WERI-Rb-1 (cell line): ENCODE measurements around the gene WWOX.

Experiments used
- DNase-seq: peaks from one replicate; pipeline ENCODE4 v3.0.0-alpha.2; 2020
- H3K27ac ChIP-seq: fragments of 250-450 bp; sonication (Bioruptor Pico); 2 replicates; pipeline ENCODE4 v1.5.1; 2020; ENCODE audit warnings: mild to moderate bottlenecking, moderate library complexity
- H3K27me3 ChIP-seq: fragments of 250-450 bp; sonication (Bioruptor Pico); 2 replicates; pipeline ENCODE4 v1.5.1; 2021; ENCODE audit warnings: mild to moderate bottlenecking, low read depth, moderate library complexity; ENCODE audit not compliant: insufficient read depth, severe bottlenecking
- H3K36me3 ChIP-seq: fragments of 250-450 bp; sonication (Bioruptor Pico); 2 replicates; pipeline ENCODE4 v1.5.1; 2020; ENCODE audit warnings: mild to moderate bottlenecking, moderate library complexity
- H3K4me3 ChIP-seq: 2 replicates; pipeline ENCODE4 v1.5.1; 2011; ENCODE audit warnings: low read depth, mild to moderate bottlenecking, control low read depth, low read length
- H3K9me3 ChIP-seq: fragments of 250-450 bp; sonication (Bioruptor Pico); 2 replicates; pipeline ENCODE4 v1.5.1; 2021; ENCODE audit warnings: mild to moderate bottlenecking, moderate library complexity; ENCODE audit not compliant: severe bottlenecking
- TF ChIP-seq, protein P1 (sequence below): IDR thresholded peaks from 2 replicates; pipeline ENCODE4 v1.5.1; 2011; ENCODE audit warnings: low read depth, mild to moderate bottlenecking, control low read depth, inconsistent platforms, low read length

The WWOX gene

GRCh38 chr16:78362524-78363135 lies 263.2 kb downstream of the WWOX start:
- TF ChIP-seq, protein P1, sequence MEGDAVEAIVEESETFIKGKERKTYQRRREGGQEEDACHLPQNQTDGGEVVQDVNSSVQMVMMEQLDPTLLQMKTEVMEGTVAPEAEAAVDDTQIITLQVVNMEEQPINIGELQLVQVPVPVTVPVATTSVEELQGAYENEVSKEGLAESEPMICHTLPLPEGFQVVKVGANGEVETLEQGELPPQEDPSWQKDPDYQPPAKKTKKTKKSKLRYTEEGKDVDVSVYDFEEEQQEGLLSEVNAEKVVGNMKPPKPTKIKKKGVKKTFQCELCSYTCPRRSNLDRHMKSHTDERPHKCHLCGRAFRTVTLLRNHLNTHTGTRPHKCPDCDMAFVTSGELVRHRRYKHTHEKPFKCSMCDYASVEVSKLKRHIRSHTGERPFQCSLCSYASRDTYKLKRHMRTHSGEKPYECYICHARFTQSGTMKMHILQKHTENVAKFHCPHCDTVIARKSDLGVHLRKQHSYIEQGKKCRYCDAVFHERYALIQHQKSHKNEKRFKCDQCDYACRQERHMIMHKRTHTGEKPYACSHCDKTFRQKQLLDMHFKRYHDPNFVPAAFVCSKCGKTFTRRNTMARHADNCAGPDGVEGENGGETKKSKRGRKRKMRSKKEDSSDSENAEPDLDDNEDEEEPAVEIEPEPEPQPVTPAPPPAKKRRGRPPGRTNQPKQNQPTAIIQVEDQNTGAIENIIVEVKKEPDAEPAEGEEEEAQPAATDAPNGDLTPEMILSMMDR = no peak
- DNase-seq = no peak
- H3K27me3 ChIP-seq = no peaks in the 10 kb centered on the region
- no peaks in the 10 kb centered on the region for H3K36me3 ChIP-seq
- H3K9me3 ChIP-seq = no peaks in the 10 kb centered on the region
- H3K4me3 ChIP-seq = no peak overlapping the region
- H3K27ac ChIP-seq = no peak overlapping the region

DNA sequence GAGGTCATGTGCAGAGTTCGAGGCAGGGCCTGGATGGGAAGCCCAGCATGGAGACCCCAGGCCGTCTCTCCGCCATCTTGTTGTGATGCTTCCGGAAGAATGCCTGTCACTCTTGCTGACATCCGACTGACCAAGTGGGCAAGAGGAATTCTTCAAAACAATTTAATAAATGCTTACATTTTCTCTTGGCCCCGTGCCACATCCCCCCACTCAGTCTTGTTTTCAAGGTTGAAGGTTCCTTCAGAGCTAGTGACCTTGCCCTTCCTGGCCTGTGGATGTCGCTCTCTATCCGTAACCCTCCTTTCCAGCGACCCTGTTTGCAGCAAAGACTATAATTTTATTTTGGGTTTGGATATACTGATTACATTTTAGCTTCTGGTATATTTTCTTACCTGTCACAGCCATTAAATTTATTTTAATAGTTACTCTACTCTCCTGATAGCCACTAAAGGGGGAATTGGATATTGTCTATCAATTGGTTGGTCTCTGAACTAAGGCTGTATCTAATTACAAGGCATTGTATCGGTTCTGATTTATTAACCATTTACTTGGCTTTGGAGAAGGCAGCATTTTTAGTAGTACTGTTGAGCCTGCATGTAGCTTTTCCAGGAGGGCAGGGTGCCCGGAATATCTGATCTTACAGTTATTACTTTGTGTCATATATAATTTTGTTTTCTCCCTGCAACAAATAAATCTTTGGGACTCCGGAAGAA lies 264.5 kb downstream of the WWOX start:
- Histone ChIP-seq H3K27me3 (no peaks in the 10 kb centered on the region), H3K27ac (peak overlapping the region; percentile 3), H3K9me3 (no peaks in the 10 kb centered on the region), H3K36me3 (no peaks in the 10 kb centered on the region), H3K4me3 (no peak overlapping the region)
- DNase-seq = no peak
- TF ChIP-seq, protein P1 = peak; percentile 30; the same call in 1 of the 2 replicates

GRCh38 chr16:78364556-78364880 lies 265.1 kb downstream of the WWOX start:
- H3K4me3 ChIP-seq = no peak overlapping the region
- H3K27me3 ChIP-seq = no peaks in the 10 kb centered on the region
- no peaks in the 10 kb centered on the region for H3K9me3 ChIP-seq
- TF ChIP-seq, protein P1 = no peak
- H3K27ac ChIP-seq = peak overlapping the region; percentile 3; the same call in 1 of the 2 replicates
- DNase-seq = peak; percentile 29
- no peaks in the 10 kb centered on the region for H3K36me3 ChIP-seq

- no peaks in the 10 kb centered on the region for H3K27me3 ChIP-seq
- TF ChIP-seq, protein P1 = no peak
- H3K4me3 ChIP-seq = no peak overlapping the region
- no peak for DNase-seq
- H3K36me3 ChIP-seq = no peaks in the 10 kb centered on the region
- no peaks in the 10 kb centered on the region for H3K9me3 ChIP-seq
- no peak overlapping the region; the same call in 1 of the 2 replicates for H3K27ac ChIP-seq
Observed at GRCh38 chr16:78365366-78365765, 265.9 kb downstream of the WWOX start.

- TF ChIP-seq, protein P1 = no peak
- Histone ChIP-seq H3K9me3 (no peaks in the 10 kb centered on the region), H3K27me3 (no peaks in the 10 kb centered on the region), H3K4me3 (no peak overlapping the region), H3K36me3 (no peaks in the 10 kb centered on the region), H3K27ac (no peak overlapping the region)
- no peak for DNase-seq
Observed at GRCh38 chr16:78368121-78369102, 269.0 kb downstream of the WWOX start.
